GM12874 (cell line): Measurements from ENCODE around the gene SELENON.

Source experiments
- TF ChIP-seq, protein P1 (sequence below): IDR thresholded peaks from 2 replicates; pipeline ENCODE4 v1.5.1; 2011; ENCODE audit warnings: low read depth, mild to moderate bottlenecking, control low read depth, low read length, moderate library complexity; ENCODE audit not compliant: insufficient read depth

Gene SELENON

DNA sequence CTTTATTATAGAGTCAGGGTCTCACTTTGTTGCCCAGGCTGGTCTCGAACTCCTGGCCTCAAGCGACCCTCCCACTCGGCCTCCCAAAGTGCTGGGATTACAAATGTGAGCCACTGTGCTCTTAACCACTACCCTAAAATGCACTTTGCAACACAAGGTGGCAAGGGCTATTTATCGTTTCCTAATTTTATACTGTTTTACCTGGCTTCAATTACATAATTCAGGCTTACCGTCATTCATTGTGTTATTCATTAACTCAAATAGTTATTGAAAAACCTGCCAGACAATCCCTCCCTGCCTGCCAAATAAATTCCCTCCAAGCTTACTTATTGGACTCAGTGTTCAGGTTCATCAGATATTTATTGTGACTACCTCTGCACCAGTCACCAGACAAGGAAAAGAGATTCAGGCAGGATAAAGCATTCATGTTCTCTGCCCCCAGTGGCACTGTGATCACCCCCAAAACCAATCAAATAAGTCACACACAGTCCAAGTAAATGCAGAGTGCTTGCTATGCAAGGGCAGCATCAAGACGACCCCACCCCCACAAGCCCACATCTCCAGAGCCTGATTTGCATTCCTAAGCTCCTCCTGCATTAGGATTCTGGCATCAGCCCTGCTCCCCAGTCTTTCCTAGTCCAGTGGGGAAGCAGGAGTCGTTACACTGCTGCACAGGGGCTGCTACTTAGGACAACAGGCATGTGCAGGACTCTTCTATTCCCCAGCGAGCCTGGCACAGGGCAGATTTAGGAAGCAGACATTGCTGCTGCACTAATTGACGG lies 67.4 kb downstream of the SELENON start:
- TF ChIP-seq, protein P1, sequence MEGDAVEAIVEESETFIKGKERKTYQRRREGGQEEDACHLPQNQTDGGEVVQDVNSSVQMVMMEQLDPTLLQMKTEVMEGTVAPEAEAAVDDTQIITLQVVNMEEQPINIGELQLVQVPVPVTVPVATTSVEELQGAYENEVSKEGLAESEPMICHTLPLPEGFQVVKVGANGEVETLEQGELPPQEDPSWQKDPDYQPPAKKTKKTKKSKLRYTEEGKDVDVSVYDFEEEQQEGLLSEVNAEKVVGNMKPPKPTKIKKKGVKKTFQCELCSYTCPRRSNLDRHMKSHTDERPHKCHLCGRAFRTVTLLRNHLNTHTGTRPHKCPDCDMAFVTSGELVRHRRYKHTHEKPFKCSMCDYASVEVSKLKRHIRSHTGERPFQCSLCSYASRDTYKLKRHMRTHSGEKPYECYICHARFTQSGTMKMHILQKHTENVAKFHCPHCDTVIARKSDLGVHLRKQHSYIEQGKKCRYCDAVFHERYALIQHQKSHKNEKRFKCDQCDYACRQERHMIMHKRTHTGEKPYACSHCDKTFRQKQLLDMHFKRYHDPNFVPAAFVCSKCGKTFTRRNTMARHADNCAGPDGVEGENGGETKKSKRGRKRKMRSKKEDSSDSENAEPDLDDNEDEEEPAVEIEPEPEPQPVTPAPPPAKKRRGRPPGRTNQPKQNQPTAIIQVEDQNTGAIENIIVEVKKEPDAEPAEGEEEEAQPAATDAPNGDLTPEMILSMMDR, result no peak
